Natural killer cell (primary cell): ENCODE data around the gene MTARC1. TPM values are rescaled to one million over a fixed set of nuclear protein-coding genes. Genes with fewer than 3 reads are reported as not detected.
A peak's percentile ranks its signal among the peaks of the same experiment; 100 is the strongest.

Source experiments
- ATAC-seq, 3 donors: fragments of 150-1000 bp in 2 of 3; fragments of 200-7000 bp in 1 of 3; cut with Tn5 transposase; 1 replicate in 1 of 3; 2 replicates in 2 of 3; pipeline ENCODE4 v1.10.0; 2021; ENCODE audit warnings: mild to moderate bottlenecking in 2 of 3, moderate library complexity in 2 of 3
- DNase-seq, 2 donors: peaks; one replicate each; pipeline versions ENCODE4 v3.0.0 to v3.0.0-alpha.2; 2013 to 2021; ENCODE audit warnings: mixed read lengths in 1 of 2
- H3K27ac ChIP-seq: one replicate; pipeline ENCODE4 v1.5.1; 2013; ENCODE audit warnings: mild to moderate bottlenecking, low read length
- H3K27me3 ChIP-seq: one replicate; pipeline ENCODE4 v1.6.1; 2013; ENCODE audit warnings: low read length; ENCODE audit not compliant: control insufficient read depth, insufficient read depth
- H3K36me3 ChIP-seq: one replicate; pipeline ENCODE4 v1.6.1; 2013; ENCODE audit warnings: low read length; ENCODE audit not compliant: control insufficient read depth, insufficient read depth
- H3K4me1 ChIP-seq: one replicate; pipeline ENCODE4 v1.6.1; 2013; ENCODE audit warnings: low read length; ENCODE audit not compliant: control insufficient read depth, insufficient read depth
- H3K4me3 ChIP-seq: one replicate; pipeline ENCODE4 v1.5.1; 2013; ENCODE audit warnings: low read length
- H3K9me3 ChIP-seq: one replicate; pipeline ENCODE4 v1.6.1; 2013; ENCODE audit warnings: low read length; ENCODE audit not compliant: control insufficient read depth, insufficient read depth
- H3K27ac Mint-ChIP-seq, 2 donors: one replicate each; pipeline ENCODE4 v1.8.0; 2022; ENCODE audit warnings: mild to moderate bottlenecking in 2 of 2, mixed read lengths in 2 of 2, moderate library complexity in 1 of 2
- H3K27me3 Mint-ChIP-seq, 2 donors: one replicate each; pipeline ENCODE4 v1.8.0; 2022; ENCODE audit warnings: low read depth in 2 of 2, mixed read lengths in 2 of 2
- H3K36me3 Mint-ChIP-seq: one replicate; pipeline ENCODE4 v1.8.0; 2022; ENCODE audit warnings: mixed read lengths
- H3K4me1 Mint-ChIP-seq, 2 donors: one replicate each; pipeline ENCODE4 v1.8.0; 2022; ENCODE audit warnings: mixed read lengths in 2 of 2
- H3K4me3 Mint-ChIP-seq: one replicate; pipeline ENCODE4 v1.8.0; 2022; ENCODE audit warnings: mild to moderate bottlenecking, moderate library complexity, mixed read lengths
- H3K9me3 Mint-ChIP-seq, 2 donors: one replicate each; pipeline ENCODE4 v1.8.0; 2022; ENCODE audit warnings: mixed read lengths in 2 of 2
- WGBS: methylation state at CpG from one replicate; pipeline ENCODE4 v1.1.7; 2013; ENCODE audit warnings: missing lambda C conversion rate; ENCODE audit not compliant: insufficient coverage; 5-methylcytosine and 5-hydroxymethylcytosine counted together
- intact Hi-C: fragments of 100-400 bp; cut with micrococcal nuclease; formaldehyde crosslinking; loops from one replicate; pipeline ENCODE4 v1.14.2; 2022
- total RNA-seq, 4 donors: library from RNA; stranded (reverse); fragments of 120-200 nt in 1 of 4; gene quantifications; one replicate each; pipeline versions ENCODE4 v1.2.3 to v1.2.4, GENCODE V29; 2013 to 2022
- TF ChIP-seq, protein P1 (sequence below): fragments of 200-600 bp; IDR thresholded peaks from one replicate; pipeline ENCODE4 v1.8.0; 2022; ENCODE audit warnings: antibody characterized with exemption

MTARC1 gene
- total RNA-seq, 3 donors from 2014 or later (not counting 1 experiment from before 2014, with no cell fraction given), result 0.52 to 2.5 TPM; not detected in 1

- peaks cover 12 to 23% of the 10 kb centered on the region in 2 donors for H3K27me3 Mint-ChIP-seq
- Histone ChIP-seq H3K36me3 (no peaks in the 10 kb centered on the region), H3K4me3 (no peak overlapping the region), H3K4me1 (no peaks in the 10 kb centered on the region), H3K27ac (no peak overlapping the region), H3K9me3 (no peaks in the 10 kb centered on the region), H3K27me3 (no peaks in the 10 kb centered on the region)
- TF ChIP-seq, protein P1, sequence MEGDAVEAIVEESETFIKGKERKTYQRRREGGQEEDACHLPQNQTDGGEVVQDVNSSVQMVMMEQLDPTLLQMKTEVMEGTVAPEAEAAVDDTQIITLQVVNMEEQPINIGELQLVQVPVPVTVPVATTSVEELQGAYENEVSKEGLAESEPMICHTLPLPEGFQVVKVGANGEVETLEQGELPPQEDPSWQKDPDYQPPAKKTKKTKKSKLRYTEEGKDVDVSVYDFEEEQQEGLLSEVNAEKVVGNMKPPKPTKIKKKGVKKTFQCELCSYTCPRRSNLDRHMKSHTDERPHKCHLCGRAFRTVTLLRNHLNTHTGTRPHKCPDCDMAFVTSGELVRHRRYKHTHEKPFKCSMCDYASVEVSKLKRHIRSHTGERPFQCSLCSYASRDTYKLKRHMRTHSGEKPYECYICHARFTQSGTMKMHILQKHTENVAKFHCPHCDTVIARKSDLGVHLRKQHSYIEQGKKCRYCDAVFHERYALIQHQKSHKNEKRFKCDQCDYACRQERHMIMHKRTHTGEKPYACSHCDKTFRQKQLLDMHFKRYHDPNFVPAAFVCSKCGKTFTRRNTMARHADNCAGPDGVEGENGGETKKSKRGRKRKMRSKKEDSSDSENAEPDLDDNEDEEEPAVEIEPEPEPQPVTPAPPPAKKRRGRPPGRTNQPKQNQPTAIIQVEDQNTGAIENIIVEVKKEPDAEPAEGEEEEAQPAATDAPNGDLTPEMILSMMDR, result no peak
- no peak overlapping the region for H3K27ac Mint-ChIP-seq
- no peak for DNase-seq
- intact Hi-C loops, result loop anchor here (1.0 to 10.0 kb wide), 2 partner anchors 395 to 1646 kb away; no protein-coding TSS in a partner anchor
- no peaks in the 10 kb centered on the region for H3K36me3 Mint-ChIP-seq
- peaks cover 6 to 9% of the 10 kb centered on the region in 2 donors for H3K4me1 Mint-ChIP-seq
- no peak for ATAC-seq
- 95% methylated on average over 6 of the region's 8 CpGs for WGBS
- H3K4me3 Mint-ChIP-seq, result no peak overlapping the region
- no peaks in the 10 kb centered on the region for H3K9me3 Mint-ChIP-seq
Observed at GRCh38 chr1:220809704-220810103, 23.0 kb downstream of the MTARC1 start.

DNA sequence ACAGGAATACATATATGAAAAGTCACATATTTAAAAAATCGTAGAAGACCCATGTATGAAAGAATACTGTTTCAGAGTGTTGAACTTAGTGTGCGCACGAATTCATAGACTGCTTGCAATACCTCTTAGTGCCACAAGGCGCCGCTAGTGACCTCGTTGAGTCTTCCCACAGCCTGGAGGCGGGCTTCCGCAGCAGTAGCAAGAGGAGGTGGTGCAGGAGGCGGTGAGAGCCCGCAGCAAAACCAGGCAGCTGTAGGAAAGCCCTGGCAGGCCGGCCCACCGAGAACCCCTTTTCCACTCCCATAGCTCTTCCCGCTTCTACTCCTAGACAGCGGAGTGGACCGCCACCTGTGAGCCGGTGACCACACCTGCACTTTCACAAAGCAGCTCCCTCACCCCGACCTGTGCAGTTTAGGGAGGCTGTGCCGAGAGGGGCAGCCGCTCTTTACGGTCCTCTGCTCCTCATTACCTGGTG is 23.5 kb downstream of the MTARC1 start:
- H3K9me3 Mint-ChIP-seq, result no peaks in the 10 kb centered on the region

DNA sequence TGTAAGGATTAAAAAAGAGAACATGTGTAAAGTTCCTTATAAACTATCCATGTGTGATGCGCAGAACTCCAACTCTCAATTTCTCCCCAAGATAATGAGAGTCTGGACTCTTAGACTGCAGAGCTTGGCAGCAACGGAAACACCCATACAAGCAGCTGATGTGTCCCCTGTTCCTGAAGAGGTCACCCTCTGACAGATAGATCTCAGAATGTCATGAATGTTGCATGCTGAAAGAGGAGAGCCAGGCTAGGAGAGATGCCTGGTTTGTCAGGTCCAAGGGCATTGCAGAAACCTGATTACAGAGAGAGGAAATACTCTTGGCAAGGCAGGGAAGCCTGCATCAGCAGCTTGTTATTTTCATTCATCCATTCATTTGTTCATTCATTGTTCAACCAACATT is 24.2 kb downstream of the MTARC1 start:
- DNase-seq, result no peak
- WGBS, result 85% methylated on average over 2 of the region's 2 CpGs
- H3K4me3 ChIP-seq, result no peak overlapping the region
- H3K27ac Mint-ChIP-seq, result no peak overlapping the region
- H3K9me3 Mint-ChIP-seq, result no peaks in the 10 kb centered on the region
- H3K27me3 Mint-ChIP-seq, result peaks cover 12 to 23% of the 10 kb centered on the region in 2 donors
- H3K27me3 ChIP-seq, result no peaks in the 10 kb centered on the region
- peaks cover 6 to 9% of the 10 kb centered on the region in 2 donors for H3K4me1 Mint-ChIP-seq
- ATAC-seq, result no peak
- TF ChIP-seq, protein P1, result no peak
- no peaks in the 10 kb centered on the region for H3K4me1 ChIP-seq
- H3K36me3 Mint-ChIP-seq, result no peaks in the 10 kb centered on the region
- no peaks in the 10 kb centered on the region for H3K9me3 ChIP-seq
- intact Hi-C loops, result loop anchor here (1.0 to 10.0 kb wide), 2 partner anchors 394 to 1644 kb away; no protein-coding TSS in a partner anchor
- H3K27ac ChIP-seq, result no peak overlapping the region
- H3K4me3 Mint-ChIP-seq, result peak overlapping the region; percentile 61
- no peaks in the 10 kb centered on the region for H3K36me3 ChIP-seq

More for the DNA sequence above, 23.5 kb downstream of the MTARC1 start:
- no peaks in the 10 kb centered on the region for H3K9me3 ChIP-seq
- H3K27me3 ChIP-seq, result no peaks in the 10 kb centered on the region
- DNase-seq (peak; percentile 58 to 84), ATAC-seq (peak; percentile 93 to 99 (median 99))
- Mint-ChIP-seq H3K36me3 (no peaks in the 10 kb centered on the region), H3K27me3 (peaks cover 12 to 23% of the 10 kb centered on the region in 2 donors), H3K4me3 (peak overlapping the region; percentile 61), H3K4me1 (peaks cover 6 to 9% of the 10 kb centered on the region in 2 donors), H3K27ac (no peak overlapping the region)
- WGBS, result 32% methylated on average over 20 of the region's 20 CpGs
- no peaks in the 10 kb centered on the region for H3K4me1 ChIP-seq
- TF ChIP-seq, protein P1, result peak; percentile 90
- H3K4me3 ChIP-seq, result no peak overlapping the region
- H3K27ac ChIP-seq, result no peak overlapping the region
- H3K36me3 ChIP-seq, result no peaks in the 10 kb centered on the region
- intact Hi-C loops, result loop anchor here (1.0 to 10.0 kb wide), 2 partner anchors 395 to 1645 kb away; no protein-coding TSS in a partner anchor

GRCh38 chr1:220811695-220812094 is 25.0 kb downstream of the MTARC1 start:
- H3K27ac Mint-ChIP-seq, result no peak overlapping the region
- intact Hi-C loops, result loop anchor here (10.0 kb wide), 1 partner anchor 393 kb away; no protein-coding TSS in a partner anchor
- TF ChIP-seq, protein P1, result no peak
- H3K36me3 Mint-ChIP-seq, result no peaks in the 10 kb centered on the region
- DNase-seq (no peak), ATAC-seq (no peak)
- H3K27me3 ChIP-seq, result no peaks in the 10 kb centered on the region
- no peaks in the 10 kb centered on the region for H3K9me3 ChIP-seq
- H3K4me1 ChIP-seq, result no peaks in the 10 kb centered on the region
- no peak overlapping the region for H3K4me3 ChIP-seq
- no peak overlapping the region for H3K4me3 Mint-ChIP-seq
- peaks cover 12 to 23% of the 10 kb centered on the region in 2 donors for H3K27me3 Mint-ChIP-seq
- H3K27ac ChIP-seq, result no peak overlapping the region
- 85% methylated on average over 5 of the region's 5 CpGs for WGBS
- H3K36me3 ChIP-seq, result no peaks in the 10 kb centered on the region
- H3K4me1 Mint-ChIP-seq, result peaks cover 6 to 9% of the 10 kb centered on the region in 2 donors
- H3K9me3 Mint-ChIP-seq, result no peaks in the 10 kb centered on the region
